HCT116 (cell line): ENCODE data around the gene PNPLA6. TPM values are rescaled to one million over a fixed set of nuclear protein-coding genes. Genes with fewer than 3 reads are reported as not detected.

ENCODE experiments used
- ATAC-seq: fragments of 200-7000 bp; cut with Tn5 transposase; 2 replicates; pipeline ENCODE4 v1.9.1; 2020; ENCODE audit warnings: mild to moderate bottlenecking, moderate library complexity
- BruUV-seq: library from RNA; stranded (reverse); fragments of 400-500 nt; replicated peaks from 2 replicates; lab custom pipeline; 2021; lab: Mats Ljungman, UMichigan
- CTCF ChIA-PET: fragments of 300-600 bp; sonication (Branson Sonifier 250); formaldehyde crosslinking; loops from one replicate; lab custom pipeline; 2021; ENCODE audit warnings: antibody characterized with exemption; lab: Charles Lee
- POLR2A ChIA-PET: fragments of 300-600, 350-600 bp; sonication (Branson Sonifier 250); formaldehyde crosslinking; loops from one replicate; lab custom pipeline; 2021; ENCODE audit warnings: antibody characterized with exemption; lab: Charles Lee
- RAD21 ChIA-PET, 2 experiments: fragments of 300-600 bp; sonication (Branson Sonifier 250); formaldehyde crosslinking; loops; one replicate each; lab custom pipeline; 2023; ENCODE audit warnings: low total read pairs in 2 of 2; ENCODE audit not compliant: uncharacterized antibody in 2 of 2, unreplicated experiment in 2 of 2, low non-redundant PET in 1 of 2; lab: Charles Lee
- DNase-seq: peaks from one replicate; pipeline ENCODE4 v3.0.0-alpha.2; 2010; ENCODE audit warnings: low read depth, low spot score
- H2AFZ ChIP-seq: fragments of 200-600 bp; shearing (Covaris generic), sonication (generic); 2 replicates; pipeline ENCODE4 v1.6.1; 2017; ENCODE audit warnings: low read depth, mixed run types, mixed read lengths, antibody characterized with exemption, low read length; ENCODE audit not compliant: poor library complexity, severe bottlenecking
- H3K27ac ChIP-seq: 2 replicates; pipeline ENCODE4 v1.5.1; 2012; ENCODE audit warnings: low read depth, low read length
- H3K27me3 ChIP-seq: fragments of 200-600 bp; sonication (generic); 2 replicates; pipeline ENCODE4 v1.6.1; 2016; ENCODE audit warnings: mixed run types, low read length, mixed read lengths; ENCODE audit not compliant: insufficient read depth
- H3K36me3 ChIP-seq, 2 experiments: fragments of 200-500 bp in 1 of 2; fragments of 200-600 bp in 1 of 2; sonication (Bioruptor generic) in 1 of 2; sonication (generic) in 1 of 2; 2 replicates each; pipeline versions ENCODE4 v1.5.1 to v1.6.1; 2014 to 2016; ENCODE audit warnings: low read length in 2 of 2, inconsistent platforms in 1 of 2, mixed read lengths in 1 of 2, mixed run types in 1 of 2; ENCODE audit not compliant: insufficient read depth in 2 of 2, control insufficient read depth in 1 of 2
- H3K4me1 ChIP-seq, 2 experiments: fragments of 200-600 bp in 1 of 2; sonication (generic) in 1 of 2; 2 replicates each; pipeline versions ENCODE4 v1.5.1 to v1.6.1; 2012 to 2017; ENCODE audit warnings: low read length in 2 of 2, inconsistent platforms in 1 of 2, mild to moderate bottlenecking in 1 of 2, mixed read lengths in 1 of 2, mixed run types in 1 of 2, moderate library complexity in 1 of 2; ENCODE audit not compliant: insufficient read depth in 2 of 2, control insufficient read depth in 1 of 2
- H3K4me2 ChIP-seq: fragments of 200-600 bp; sonication (generic); 2 replicates; pipeline ENCODE4 v1.6.1; 2017; ENCODE audit warnings: mixed run types, low read length, mixed read lengths
- H3K4me3 ChIP-seq, 2 experiments: fragments of 200-600 bp in 1 of 2; sonication (generic) in 1 of 2; replicated peaks in 1 of 2; 2 replicates each; pipeline ENCODE4 v1.5.1; 2011 to 2016; ENCODE audit warnings: low read length in 2 of 2, control low read depth in 1 of 2, low read depth in 1 of 2, mild to moderate bottlenecking in 1 of 2, mixed read lengths in 1 of 2, mixed run types in 1 of 2
- H3K79me2 ChIP-seq: fragments of 200-600 bp; sonication (generic); 2 replicates; pipeline ENCODE4 v1.6.1; 2017; ENCODE audit warnings: mild to moderate bottlenecking, mixed run types, low read length, moderate library complexity, mixed read lengths; ENCODE audit not compliant: insufficient read depth
- H3K9ac ChIP-seq: fragments of 200-600 bp; sonication (generic); 2 replicates; pipeline ENCODE4 v1.6.1; 2016; ENCODE audit warnings: low read length, mixed read lengths
- H3K9me2 ChIP-seq: fragments of 200-600 bp; sonication (generic), shearing (Covaris generic); 2 replicates; pipeline ENCODE4 v1.6.1; 2017; ENCODE audit warnings: mixed run types, mild to moderate bottlenecking, moderate library complexity; ENCODE audit not compliant: insufficient read depth
- H3K9me3 ChIP-seq, 2 experiments: fragments of 200-500 bp in 1 of 2; fragments of 200-600 bp in 1 of 2; sonication (Bioruptor generic) in 1 of 2; sonication (generic) in 1 of 2; 2 replicates each; pipeline ENCODE4 v1.6.1; 2014 to 2017; ENCODE audit warnings: low read length in 2 of 2, mixed read lengths in 2 of 2, inconsistent platforms in 1 of 2, low read depth in 1 of 2, mild to moderate bottlenecking in 1 of 2, mixed run types in 1 of 2, moderate library complexity in 1 of 2; ENCODE audit not compliant: control insufficient read depth in 1 of 2, insufficient read depth in 1 of 2
- H4K20me1 ChIP-seq: fragments of 200-600 bp; sonication (generic), shearing (Covaris generic); 2 replicates; pipeline ENCODE4 v1.6.1; 2017; ENCODE audit warnings: mixed run types, mild to moderate bottlenecking, moderate library complexity; ENCODE audit not compliant: insufficient read depth
- CBX3 ChIP-seq: IDR thresholded peaks from 2 replicates; pipeline ENCODE4 v1.6.1; 2012; ENCODE audit warnings: low read depth
- CTCF ChIP-seq, 3 experiments: fragments of 200-600 bp in 1 of 3; sonication (generic) in 1 of 3; IDR thresholded peaks in 2 of 3; conservative IDR thresholded peaks in 1 of 3; 2 replicates each; pipeline ENCODE4 v1.5.1; 2012 to 2017; ENCODE audit warnings: low read depth in 2 of 3, low read length in 2 of 3, antibody characterized with exemption in 1 of 3, borderline replicate concordance in 1 of 3, control low read depth in 1 of 3, mild to moderate bottlenecking in 1 of 3, mixed read lengths in 1 of 3, mixed run types in 1 of 3, moderate library complexity in 1 of 3; ENCODE audit not compliant: insufficient read depth in 1 of 3
- EGR1 ChIP-seq: IDR thresholded peaks from 2 replicates; pipeline ENCODE4 v1.6.1; 2012; ENCODE audit warnings: low read depth
- FOSL1 ChIP-seq: IDR thresholded peaks from 2 replicates; pipeline ENCODE4 v1.6.1; 2012; ENCODE audit warnings: low read depth
- MAX ChIP-seq: IDR thresholded peaks from 2 replicates; pipeline ENCODE4 v1.6.1; 2012
- POLR2A ChIP-seq: IDR thresholded peaks from 2 replicates; pipeline ENCODE4 v1.7.0; 2011; ENCODE audit warnings: borderline replicate concordance; ENCODE audit not compliant: insufficient read depth, insufficient read length; ENCODE audit errors: extremely low read depth
- POLR2AphosphoS5 ChIP-seq: IDR thresholded peaks from 2 replicates; pipeline ENCODE4 v1.6.1; 2011; ENCODE audit warnings: mild to moderate bottlenecking, low read depth, low read length, moderate library complexity
- SIN3A ChIP-seq: IDR thresholded peaks from 2 replicates; pipeline ENCODE4 v1.6.1; 2012; ENCODE audit warnings: low read depth
- SP1 ChIP-seq: IDR thresholded peaks from 2 replicates; pipeline ENCODE4 v1.6.1; 2012; ENCODE audit warnings: low read depth
- TCF7L2 ChIP-seq: IDR thresholded peaks from 2 replicates; pipeline ENCODE4 v1.7.0; 2011; ENCODE audit warnings: borderline replicate concordance, inconsistent platforms; ENCODE audit not compliant: insufficient read depth, insufficient read length; ENCODE audit errors: extremely low read depth
- YY1 ChIP-seq: IDR thresholded peaks from 2 replicates; pipeline ENCODE4 v1.6.1; 2011; ENCODE audit warnings: low read length, low read depth, moderate library complexity, mild to moderate bottlenecking; ENCODE audit not compliant: insufficient replicate concordance; ENCODE audit errors: extremely low read depth
- intact Hi-C: fragments of 100-400 bp; cut with micrococcal nuclease; formaldehyde crosslinking; loops from 2 replicates; pipeline ENCODE4 v1.10.0; 2022
- total RNA-seq: library from RNA; stranded (reverse); gene quantifications from one replicate; pipeline ENCODE4 v1.2.1, GENCODE V29; 2021; ENCODE audit not compliant: unreplicated experiment

The PNPLA6 gene
- total RNA-seq, 1 experiment from 2014 or later = 159 TPM

- no peak overlapping the region for H2AFZ ChIP-seq
- no peaks in the 10 kb centered on the region for H3K36me3 ChIP-seq
- H3K27ac ChIP-seq = peak overlapping the region; percentile 49; the same call in 1 of the 2 replicates
- ChIA-PET CTCF (no interaction called here), RAD21 (no interaction called here), POLR2A (interaction anchor here (0.8 to 1.4 kb wide), 3 partner anchors 15 to 47 kb away, joined by 3 to 5 read pairs (median 4); no protein-coding TSS in a partner anchor)
- no TSS peak for BruUV-seq
- H4K20me1 ChIP-seq = no peaks in the 10 kb centered on the region
- peak overlapping the region; percentile 98 for H3K4me2 ChIP-seq
- TF ChIP-seq EGR1 (no peak), YY1 (no peak)
- H3K79me2 ChIP-seq = peaks cover 4% of the 10 kb centered on the region; the same call in 1 of the 2 replicates
- ATAC-seq (no peak), DNase-seq (no peak)
- H3K27me3 ChIP-seq = no peaks in the 10 kb centered on the region
- H3K9ac ChIP-seq = peak overlapping the region; percentile 28; the same call in 1 of the 2 replicates
- intact Hi-C loops = loop anchor here (1.0 kb wide), 1 partner anchor 13 kb away; no protein-coding TSS in a partner anchor
- no peaks in the 10 kb centered on the region for H3K9me3 ChIP-seq
- H3K4me3 ChIP-seq = peak overlapping the region in 1 of 2 experiments; percentile 89; a peak in 3 of 4 replicates
- H3K9me2 ChIP-seq = no peaks in the 10 kb centered on the region
- H3K4me1 ChIP-seq = peaks cover 11 to 20% of the 10 kb centered on the region in 2 experiments; a peak in 3 of 4 replicates
These were observed 13.9 kb upstream of the PNPLA6 start for GRCh38 chr19:7521551-7522071.

GRCh38 chr19:7522072-7522922 is 13.2 kb upstream of the PNPLA6 start, which contains the start of gene MCOLN1:
Gene MCOLN1 (plus strand): TSS chr19:7522624. CDS start chr19:7522751, 127 bp downstream.
- TF ChIP-seq YY1 (peak; percentile 78), MAX (peak; percentile 98), EGR1 (no peak), SP1 (peak; percentile 97), POLR2A (no peak), SIN3A (peak; percentile 99), TCF7L2 (peak; percentile 90), FOSL1 (peak; percentile 95), POLR2AphosphoS5 (peak; percentile 42; the same call in 1 of the 2 replicates), CBX3 (peak; percentile 89), CTCF (IDR thresholded peaks at IDR 0.05 in 2 of 3, conservative IDR thresholded peaks at IDR 0.05 in 1 of 3; ENCODE audit: borderline replicate concordance in 1 of 3, insufficient read depth in 1 of 3, low read depth in 2 of 3, low read length in 2 of 3) (no peak)
- ChIA-PET RAD21 (no interaction called here), CTCF (interaction anchor here (1.5 kb wide), 1 partner anchor 168 kb away, joined by 5 read pairs; no protein-coding TSS in a partner anchor), POLR2A (interaction anchor here (0.7 to 1.4 kb wide), 4 partner anchors 16 to 423 kb away, joined by 3 to 5 read pairs (median 4); no protein-coding TSS in a partner anchor)
- Histone ChIP-seq H3K4me3 (peak within 1 kb of the TSS; percentile 77 to 89), H4K20me1 (no peaks in the 10 kb centered on the region), H2AFZ (no peak within 1 kb of the TSS), H3K4me1 (peaks cover 11 to 17% of the 10 kb centered on the region in 2 experiments; a peak in 3 of 4 replicates), H3K79me2 (peaks cover 4% of the 10 kb centered on the region; the same call in 1 of the 2 replicates), H3K9ac (peak within 1 kb of the TSS; percentile 72), H3K4me2 (peak within 1 kb of the TSS; percentile 98), H3K27me3 (no peaks in the 10 kb centered on the region), H3K9me2 (no peaks in the 10 kb centered on the region), H3K36me3 (no peaks in the 10 kb centered on the region), H3K9me3 (no peaks in the 10 kb centered on the region), H3K27ac (peak within 1 kb of the TSS; percentile 49)
- intact Hi-C loops = loop anchor here (1.0 kb wide), 1 partner anchor 12 kb away; no protein-coding TSS in a partner anchor
- BruUV-seq = no TSS peak
- ATAC-seq = peak; percentile 89
- DNase-seq = peak; percentile 90
